Measurements from ENCODE around the gene BTRC. TPM values are rescaled to one million over a fixed set of nuclear protein-coding genes. Genes with fewer than 3 reads are reported as not detected.

Gene BTRC
- polyA plus RNA-seq, 3 donors, result 2.8 to 4.3 (median 3.1) TPM

- DNase-seq, result no peak
- no peak overlapping the region for H3K4me3 Mint-ChIP-seq
These were observed 150.5 kb downstream of the BTRC start for GRCh38 chr10:101504438-101504837.

DNA sequence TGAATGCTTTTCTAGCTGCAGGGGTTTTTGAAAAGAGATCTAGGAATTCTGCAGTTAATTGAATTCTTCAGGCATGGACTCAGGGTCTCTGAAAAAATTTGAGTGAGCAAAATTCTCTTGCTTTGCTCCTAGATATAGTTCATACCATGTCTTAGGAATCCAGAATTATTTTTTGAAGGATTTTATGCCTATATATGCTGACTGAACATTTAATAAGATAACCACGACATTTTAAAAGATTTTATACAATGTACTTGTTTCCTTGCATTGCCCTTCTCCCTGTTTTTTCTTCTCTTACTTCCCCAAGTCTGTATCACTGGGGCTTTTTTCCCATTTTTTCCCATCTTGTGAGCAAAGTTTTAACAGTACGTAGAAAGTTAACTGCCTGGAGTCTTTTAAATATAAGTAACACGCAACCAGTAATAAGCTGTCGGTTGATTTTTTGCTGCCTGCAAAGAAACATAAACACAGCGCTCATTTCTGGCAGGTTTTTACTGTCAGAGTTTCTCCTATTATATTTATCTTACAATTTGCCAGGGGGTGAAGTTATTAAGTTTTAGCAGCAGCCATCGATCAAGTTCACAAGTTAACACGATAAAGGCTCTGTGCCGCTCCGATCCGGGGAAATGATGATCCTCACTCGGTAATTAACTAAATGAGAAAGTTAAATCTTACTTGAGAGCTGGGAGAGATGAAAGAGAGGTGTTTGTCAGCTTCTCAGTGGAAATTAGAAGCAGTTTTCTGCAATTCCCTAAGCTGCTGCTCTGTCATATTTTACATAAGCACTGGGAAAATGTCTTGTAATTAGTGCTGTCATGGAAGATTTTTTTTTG, 153.1 kb downstream of the BTRC start:
- Histone ChIP-seq H3K9ac (ENCODE audit: insufficient read depth, low read length, poor library complexity, severe bottlenecking) (no peak overlapping the region), H3K4me1 (ENCODE audit: control insufficient read depth in 1 of 2, insufficient read depth in 2 of 2, low read length in 2 of 2) (no peaks in the 10 kb centered on the region), H3K79me2 (ENCODE audit: insufficient read depth, low read length) (no peaks in the 10 kb centered on the region), H4K20me1 (ENCODE audit: insufficient read depth, low read length) (no peaks in the 10 kb centered on the region), H3K27ac (ENCODE audit: low read depth in 1 of 2, low read length in 2 of 2) (no peak overlapping the region), H2AFZ (ENCODE audit: insufficient read depth, low read depth, low read length, poor library complexity, severe bottlenecking) (no peak overlapping the region), H3K9me3 (replicated peaks in 1 of 2; ENCODE audit: control insufficient read depth in 1 of 2, insufficient read depth in 1 of 2, low read length in 2 of 2) (no peaks in the 10 kb centered on the region), H3K4me2 (replicated peaks; ENCODE audit: extremely low read depth, low read length, poor library complexity, severe bottlenecking) (no peak overlapping the region), H3K27me3 (ENCODE audit: control insufficient read depth in 2 of 2, insufficient read depth in 2 of 2, low read length in 2 of 2) (no peaks in the 10 kb centered on the region), H3K36me3 (replicated peaks in 1 of 2; ENCODE audit: control insufficient read depth in 1 of 2, insufficient read depth in 2 of 2, low read length in 2 of 2) (no peaks in the 10 kb centered on the region), H3K4me3 (replicated peaks in 1 of 3; ENCODE audit: low read depth in 2 of 3, low read length in 3 of 3) (no peak overlapping the region)
- Mint-ChIP-seq H3K36me3 (no peaks in the 10 kb centered on the region), H3K4me1 (no peaks in the 10 kb centered on the region), H3K9me3 (no peaks in the 10 kb centered on the region), H3K27me3 (ENCODE audit: low read depth in 3 of 3) (peaks cover 0 to 3% (median 0%) of the 10 kb centered on the region in 3 donors), H3K4me3 (no peak overlapping the region), H3K27ac (no peak overlapping the region)
- TF ChIP-seq CTCF (IDR thresholded peaks at IDR 0.05), result no peak
- intact Hi-C loops (cut with micrococcal nuclease), result no loop called here
- DNase-seq, result no peak
- 97% methylated on average over 5 of the region's 11 CpGs for WGBS (ENCODE audit: insufficient coverage)

More at GRCh38 chr10:101504438-101504837, 150.5 kb downstream of the BTRC start:
- Histone ChIP-seq H3K27me3 (ENCODE audit: control insufficient read depth in 2 of 2, insufficient read depth in 2 of 2, low read length in 2 of 2) (no peaks in the 10 kb centered on the region), H3K4me1 (ENCODE audit: control insufficient read depth in 1 of 2, insufficient read depth in 2 of 2, low read length in 2 of 2) (no peaks in the 10 kb centered on the region), H3K79me2 (ENCODE audit: insufficient read depth, low read length) (no peaks in the 10 kb centered on the region), H4K20me1 (ENCODE audit: insufficient read depth, low read length) (no peaks in the 10 kb centered on the region), H3K9me3 (replicated peaks in 1 of 2; ENCODE audit: control insufficient read depth in 1 of 2, insufficient read depth in 1 of 2, low read length in 2 of 2) (no peaks in the 10 kb centered on the region), H2AFZ (ENCODE audit: insufficient read depth, low read depth, low read length, poor library complexity, severe bottlenecking) (no peak overlapping the region), H3K9ac (ENCODE audit: insufficient read depth, low read length, poor library complexity, severe bottlenecking) (no peak overlapping the region), H3K4me3 (replicated peaks in 1 of 3; ENCODE audit: low read depth in 2 of 3, low read length in 3 of 3) (no peak overlapping the region), H3K4me2 (replicated peaks; ENCODE audit: extremely low read depth, low read length, poor library complexity, severe bottlenecking) (no peak overlapping the region), H3K27ac (ENCODE audit: low read depth in 1 of 2, low read length in 2 of 2) (no peak overlapping the region), H3K36me3 (replicated peaks in 1 of 2; ENCODE audit: control insufficient read depth in 1 of 2, insufficient read depth in 2 of 2, low read length in 2 of 2) (no peaks in the 10 kb centered on the region)
- Mint-ChIP-seq H3K36me3 (no peaks in the 10 kb centered on the region), H3K27me3 (ENCODE audit: low read depth in 3 of 3) (peaks cover 0 to 2% (median 0%) of the 10 kb centered on the region in 3 donors), H3K9me3 (no peaks in the 10 kb centered on the region), H3K4me1 (no peaks in the 10 kb centered on the region), H3K27ac (no peak overlapping the region)
- intact Hi-C loops (cut with micrococcal nuclease), result no loop called here
- WGBS (ENCODE audit: insufficient coverage), result 91% methylated on average over 1 of the region's 2 CpGs
- TF ChIP-seq CTCF (IDR thresholded peaks at IDR 0.05), result no peak
